Measurements from ENCODE around the gene TUBA8. TPM values are rescaled to one million over a fixed set of nuclear protein-coding genes. Genes with fewer than 3 reads are reported as not detected.

The TUBA8 gene
- total RNA-seq, 3 donors from 2014 or later = 1.6 to 14.7 (median 2.9) TPM

DNA sequence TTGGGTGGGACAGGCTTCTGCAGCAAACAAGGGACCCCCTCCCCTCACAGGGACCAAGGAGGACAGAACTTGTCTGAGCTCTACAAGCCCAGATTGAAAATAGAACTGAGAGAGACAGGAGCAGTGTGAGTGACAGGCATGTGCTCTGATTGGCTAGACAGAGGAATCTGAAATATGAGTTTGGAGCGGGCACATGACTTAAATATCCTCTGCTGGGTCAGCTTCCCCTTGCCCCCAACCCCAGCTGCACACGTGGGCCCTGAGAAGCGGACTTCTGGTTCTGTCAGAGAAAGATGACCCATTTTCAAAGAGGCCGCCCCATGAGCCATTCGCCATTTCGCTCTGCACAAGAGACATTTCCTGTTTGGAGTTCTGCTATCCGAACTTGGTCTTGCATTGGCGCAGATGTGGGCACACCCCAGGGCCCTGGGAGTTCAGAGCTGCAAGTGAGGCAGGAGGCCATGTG is 5.3 kb downstream of the TUBA8 start:
- H3K27me3 ChIP-seq = no peaks in the 10 kb centered on the region
- TF ChIP-seq, protein P1, sequence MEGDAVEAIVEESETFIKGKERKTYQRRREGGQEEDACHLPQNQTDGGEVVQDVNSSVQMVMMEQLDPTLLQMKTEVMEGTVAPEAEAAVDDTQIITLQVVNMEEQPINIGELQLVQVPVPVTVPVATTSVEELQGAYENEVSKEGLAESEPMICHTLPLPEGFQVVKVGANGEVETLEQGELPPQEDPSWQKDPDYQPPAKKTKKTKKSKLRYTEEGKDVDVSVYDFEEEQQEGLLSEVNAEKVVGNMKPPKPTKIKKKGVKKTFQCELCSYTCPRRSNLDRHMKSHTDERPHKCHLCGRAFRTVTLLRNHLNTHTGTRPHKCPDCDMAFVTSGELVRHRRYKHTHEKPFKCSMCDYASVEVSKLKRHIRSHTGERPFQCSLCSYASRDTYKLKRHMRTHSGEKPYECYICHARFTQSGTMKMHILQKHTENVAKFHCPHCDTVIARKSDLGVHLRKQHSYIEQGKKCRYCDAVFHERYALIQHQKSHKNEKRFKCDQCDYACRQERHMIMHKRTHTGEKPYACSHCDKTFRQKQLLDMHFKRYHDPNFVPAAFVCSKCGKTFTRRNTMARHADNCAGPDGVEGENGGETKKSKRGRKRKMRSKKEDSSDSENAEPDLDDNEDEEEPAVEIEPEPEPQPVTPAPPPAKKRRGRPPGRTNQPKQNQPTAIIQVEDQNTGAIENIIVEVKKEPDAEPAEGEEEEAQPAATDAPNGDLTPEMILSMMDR (IDR thresholded peaks at IDR 0.05) = no peak
- intact Hi-C loops (cut with DNase I; ENCODE audit: low total_unique reads) = no loop called here
- H3K27ac ChIP-seq = no peak overlapping the region
- no peaks in the 10 kb centered on the region for H3K36me3 ChIP-seq
- DNase-seq (ENCODE audit: low spot score in 2 of 2) = no peak
- no peaks in the 10 kb centered on the region for H3K9me3 ChIP-seq
- H3K4me1 ChIP-seq = peaks cover 0 to under 1% of the 10 kb centered on the region in 2 donors
- H3K4me3 ChIP-seq = no peak overlapping the region

DNA sequence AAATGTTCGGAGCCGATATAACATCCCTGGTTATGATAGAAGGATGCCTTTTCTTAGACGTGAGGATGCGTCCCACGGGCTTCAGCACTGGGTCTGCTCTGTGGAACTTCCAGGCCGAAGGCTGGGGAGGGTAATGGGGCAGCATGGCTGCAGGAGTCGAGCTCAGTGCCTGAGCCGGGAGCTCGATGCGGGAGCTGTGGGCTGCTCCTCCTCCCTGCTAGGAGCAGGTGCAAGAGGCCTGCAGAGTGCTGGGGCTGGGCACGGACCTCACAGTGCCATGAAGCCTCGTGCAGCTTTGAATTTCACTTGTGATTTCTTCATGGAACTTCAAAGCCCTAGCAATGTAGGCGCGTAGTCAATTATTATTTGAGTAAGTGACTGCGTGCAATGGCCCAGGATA is 6.0 kb downstream of the TUBA8 start:
- Histone ChIP-seq H3K27ac (no peak overlapping the region), H3K36me3 (no peaks in the 10 kb centered on the region), H3K4me1 (no peaks in the 10 kb centered on the region), H3K27me3 (no peaks in the 10 kb centered on the region), H3K4me3 (no peak overlapping the region), H3K9me3 (no peaks in the 10 kb centered on the region)
- no peak for DNase-seq (ENCODE audit: low spot score in 2 of 2)
- no peak for TF ChIP-seq POLR2A (IDR thresholded peaks at IDR 0.05)
- intact Hi-C loops (cut with DNase I; ENCODE audit: low total_unique reads) = no loop called here

DNA sequence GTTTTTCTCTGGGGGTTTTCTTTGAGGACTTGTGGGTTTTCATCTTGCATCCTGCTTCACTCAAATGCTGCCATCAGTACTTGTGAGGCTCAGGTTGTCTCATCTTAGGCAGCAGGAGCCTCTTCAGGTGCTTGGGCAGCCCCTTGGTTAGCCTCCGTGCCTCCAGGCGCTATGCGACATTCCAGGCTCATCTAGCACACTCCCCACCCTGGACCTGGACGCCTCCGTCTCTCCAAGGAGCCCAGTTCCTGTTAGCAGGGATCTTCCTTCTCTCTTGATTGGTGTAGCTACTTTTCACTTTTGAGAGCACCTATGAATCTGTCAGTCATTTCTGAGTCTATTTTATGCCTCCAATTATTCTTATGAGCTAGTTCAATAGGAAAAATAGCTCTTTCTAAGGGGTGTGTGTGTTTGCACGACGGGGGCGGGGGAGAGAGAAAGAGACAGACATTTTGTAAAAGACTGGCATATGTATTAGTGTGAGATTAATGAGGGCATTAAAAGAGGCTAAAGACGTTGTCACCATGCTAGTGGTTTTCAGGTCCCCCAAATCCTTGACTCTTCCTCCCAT is 7.8 kb downstream of the TUBA8 start:
- no peak overlapping the region for H3K4me3 ChIP-seq
- no peak for DNase-seq (ENCODE audit: low spot score in 2 of 2)
- no peaks in the 10 kb centered on the region for H3K4me1 ChIP-seq
- H3K36me3 ChIP-seq = no peaks in the 10 kb centered on the region
- H3K27me3 ChIP-seq = no peaks in the 10 kb centered on the region
- TF ChIP-seq POLR2A (IDR thresholded peaks at IDR 0.05) = no peak
- no peak for TF ChIP-seq POLR2AphosphoS5 (IDR thresholded peaks at IDR 0.05)
- TF ChIP-seq, protein P1 (IDR thresholded peaks at IDR 0.05) = no peak
- H3K27ac ChIP-seq = no peak overlapping the region
- no peaks in the 10 kb centered on the region for H3K9me3 ChIP-seq
- intact Hi-C loops (cut with DNase I; ENCODE audit: low total_unique reads) = no loop called here

DNA sequence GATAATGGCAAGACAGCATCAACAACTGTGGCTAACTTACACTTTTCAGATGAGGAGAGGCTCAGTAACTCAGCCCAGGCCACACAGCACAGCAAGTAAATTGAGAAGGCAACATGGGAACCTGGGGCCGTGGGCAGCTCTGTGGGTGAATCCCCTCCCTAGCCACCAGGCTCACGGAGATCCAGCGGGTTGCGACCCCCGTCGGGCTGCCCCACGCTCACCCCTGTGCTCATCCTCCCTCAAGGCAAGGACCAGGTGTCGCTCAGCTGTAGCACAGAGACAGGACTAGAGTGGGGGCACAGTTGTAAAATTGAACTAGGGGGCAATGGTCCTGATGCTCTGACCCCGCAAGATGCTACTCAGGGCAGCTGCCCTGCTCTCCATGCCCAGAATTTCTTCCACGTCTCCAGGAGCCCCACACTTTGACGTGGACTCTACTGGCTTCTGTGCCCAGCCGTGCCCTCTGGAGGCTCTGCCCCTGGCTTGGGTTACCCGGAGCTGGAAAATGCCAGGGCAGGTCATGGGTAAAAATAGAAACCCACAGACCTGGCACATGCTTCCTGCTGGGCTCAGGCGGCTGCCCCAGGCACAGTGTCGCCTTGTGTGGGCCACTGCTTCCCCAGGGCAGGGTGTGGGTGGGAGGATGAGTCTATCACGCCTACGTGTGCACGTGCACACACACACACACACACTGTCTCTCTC is 9.0 kb downstream of the TUBA8 start:
- Histone ChIP-seq H3K36me3 (no peaks in the 10 kb centered on the region), H3K4me1 (no peaks in the 10 kb centered on the region), H3K27me3 (no peaks in the 10 kb centered on the region), H3K9me3 (no peaks in the 10 kb centered on the region), H3K4me3 (no peak overlapping the region), H3K27ac (no peak overlapping the region)
- TF ChIP-seq, protein P1 (IDR thresholded peaks at IDR 0.05) = no peak
- TF ChIP-seq POLR2AphosphoS5 (IDR thresholded peaks at IDR 0.05) (no peak), POLR2A (IDR thresholded peaks at IDR 0.05) (no peak)
- intact Hi-C loops (cut with DNase I; ENCODE audit: low total_unique reads) = no loop called here
- DNase-seq (ENCODE audit: low spot score in 2 of 2) = no peak

DNA sequence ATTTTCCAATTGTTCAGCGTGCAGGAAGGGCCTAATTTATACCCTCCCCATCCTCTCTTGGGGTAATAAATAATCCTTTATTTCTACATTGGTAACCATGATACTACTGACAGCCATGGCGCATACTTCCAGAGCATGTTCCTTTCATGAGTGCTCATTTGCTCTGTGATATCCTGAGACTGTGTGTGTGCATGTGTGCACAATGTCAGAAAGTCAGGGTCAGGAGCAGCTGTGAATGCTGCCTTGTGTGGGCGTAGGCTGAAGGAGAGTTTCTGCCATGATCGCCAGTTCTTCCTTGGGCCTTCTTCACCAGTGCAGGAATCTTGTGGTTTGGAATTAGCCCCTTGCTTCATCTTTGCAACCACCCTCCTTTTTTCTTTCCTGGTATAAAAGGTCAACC is 10.2 kb downstream of the TUBA8 start:
- Histone ChIP-seq H3K36me3 (no peaks in the 10 kb centered on the region), H3K9me3 (no peaks in the 10 kb centered on the region), H3K27ac (no peak overlapping the region), H3K4me3 (no peak overlapping the region), H3K27me3 (no peaks in the 10 kb centered on the region), H3K4me1 (no peaks in the 10 kb centered on the region)
- no peak for DNase-seq (ENCODE audit: low spot score in 2 of 2)
- intact Hi-C loops (cut with DNase I; ENCODE audit: low total_unique reads) = no loop called here
- TF ChIP-seq POLR2A (IDR thresholded peaks at IDR 0.05) (no peak), POLR2AphosphoS5 (IDR thresholded peaks at IDR 0.05) (no peak)
- TF ChIP-seq, protein P1 (IDR thresholded peaks at IDR 0.05) = no peak

Data from breast epithelium (tissue), 4 donors.